IMR-90 (cell line): ENCODE measurements around the gene DDIAS. TPM values are rescaled to one million over a fixed set of nuclear protein-coding genes. Genes with fewer than 3 reads are reported as not detected.
"Not testable (repeated sequence)": the region's sequence is repeated elsewhere in the genome, so short reads cannot be mapped to it uniquely, and the experiment has no call there.

Experiments
- ATAC-seq: fragments of 200-7000 bp; cut with Tn5 transposase; 2 replicates; pipeline ENCODE4 v1.9.1; 2020; ENCODE audit warnings: low read depth, mild to moderate bottlenecking, moderate library complexity
- BruUV-seq: library from RNA; stranded (reverse); fragments of 400-500 nt; replicated peaks from 2 replicates; lab custom pipeline; 2021; lab: Mats Ljungman, UMichigan
- CTCF ChIA-PET: fragments of 300-600 bp; formaldehyde crosslinking; extraction: SDS; loops from one replicate; lab custom pipeline; 2021; ENCODE audit warnings: antibody characterized with exemption; lab: Yijun Ruan, JAX
- POLR2A ChIA-PET: fragments of 300-600 bp; sonication (Branson Sonifier 250); formaldehyde crosslinking; loops from one replicate; lab custom pipeline; 2022; ENCODE audit warnings: antibody characterized with exemption; ENCODE audit not compliant: unreplicated experiment; lab: Charles Lee
- DNase-seq: peaks from one replicate; pipeline ENCODE4 v3.0.0; 2013
- H2AFZ ChIP-seq: replicated peaks from 2 replicates; pipeline ENCODE3; 2013; ENCODE audit warnings: low read length, mild to moderate bottlenecking; ENCODE audit not compliant: poor library complexity
- H2AK5ac ChIP-seq: 2 replicates; pipeline ENCODE4 v1.6.1; 2013; ENCODE audit warnings: low read depth, low read length, inconsistent platforms
- H2AK9ac ChIP-seq: replicated peaks from 2 replicates; pipeline ENCODE3; 2013; ENCODE audit warnings: mild to moderate bottlenecking, low read depth, low read length, moderate library complexity; ENCODE audit not compliant: poor library complexity
- H2BK120ac ChIP-seq: 2 replicates; pipeline ENCODE4 v1.6.1; 2013; ENCODE audit warnings: low read depth, low read length, inconsistent platforms
- H2BK15ac ChIP-seq: 3 replicates; pipeline ENCODE4 v1.6.1; 2013; ENCODE audit warnings: low read depth, low read length, inconsistent platforms
- H2BK20ac ChIP-seq: 2 replicates; pipeline ENCODE4 v1.6.1; 2013; ENCODE audit warnings: low read depth, mild to moderate bottlenecking, inconsistent platforms, low read length, moderate library complexity
- H2BK5ac ChIP-seq: 2 replicates; pipeline ENCODE4 v1.6.1; 2013; ENCODE audit warnings: mild to moderate bottlenecking, low read depth, low read length, inconsistent platforms; ENCODE audit not compliant: poor library complexity, severe bottlenecking
- H3K14ac ChIP-seq: replicated peaks from 2 replicates; pipeline ENCODE4 v1.6.1; 2013; ENCODE audit warnings: low read depth, low read length, inconsistent platforms
- H3K18ac ChIP-seq: 2 replicates; pipeline ENCODE4 v1.6.1; 2013; ENCODE audit warnings: low read depth, low read length, control low read depth
- H3K23ac ChIP-seq: 2 replicates; pipeline ENCODE4 v1.6.1; 2013; ENCODE audit warnings: low read depth, low read length, inconsistent platforms
- H3K27ac ChIP-seq: 2 replicates; pipeline ENCODE4 v1.5.1; 2013; ENCODE audit warnings: mild to moderate bottlenecking, control low read depth, low read length; ENCODE audit not compliant: insufficient read depth
- H3K27me3 ChIP-seq: 2 replicates; pipeline ENCODE4 v1.6.1; 2013; ENCODE audit warnings: low read length; ENCODE audit not compliant: control insufficient read depth, insufficient read depth
- H3K36me3 ChIP-seq: 2 replicates; pipeline ENCODE4 v1.6.1; 2013; ENCODE audit warnings: low read length, mixed read lengths; ENCODE audit not compliant: control insufficient read depth, insufficient read depth
- H3K4ac ChIP-seq: 2 replicates; pipeline ENCODE4 v1.6.1; 2013; ENCODE audit warnings: low read depth, low read length, inconsistent platforms
- H3K4me1 ChIP-seq: 2 replicates; pipeline ENCODE4 v1.6.1; 2013; ENCODE audit warnings: low read length, mixed read lengths; ENCODE audit not compliant: control insufficient read depth, insufficient read depth
- H3K4me2 ChIP-seq: 2 replicates; pipeline ENCODE4 v1.6.1; 2013; ENCODE audit warnings: low read depth, mild to moderate bottlenecking, control low read depth, low read length, moderate library complexity
- H3K4me3 ChIP-seq: 2 replicates; pipeline ENCODE4 v1.5.1; 2013; ENCODE audit warnings: low read depth, mild to moderate bottlenecking, control low read depth, low read length, moderate library complexity; ENCODE audit not compliant: insufficient read depth
- H3K56ac ChIP-seq: 2 replicates; pipeline ENCODE4 v1.6.1; 2013; ENCODE audit warnings: low read length, inconsistent platforms; ENCODE audit not compliant: insufficient read depth; ENCODE audit errors: extremely low read depth
- H3K79me1 ChIP-seq, 2 experiments: 2 replicates each; pipeline ENCODE4 v1.6.1; 2013; ENCODE audit warnings: low read length in 2 of 2, inconsistent platforms in 1 of 2, low read depth in 1 of 2
- H3K9ac ChIP-seq: 2 replicates; pipeline ENCODE4 v1.6.1; 2013; ENCODE audit warnings: low read depth, low read length, control low read depth
- H3K9me1 ChIP-seq: 2 replicates; pipeline ENCODE4 v1.6.1; 2013; ENCODE audit warnings: low read length, inconsistent platforms; ENCODE audit not compliant: insufficient read depth
- H3K9me3 ChIP-seq: 2 replicates; pipeline ENCODE4 v1.6.1; 2013; ENCODE audit warnings: low read length; ENCODE audit not compliant: control insufficient read depth, insufficient read depth
- H4K20me1 ChIP-seq: 2 replicates; pipeline ENCODE4 v1.6.1; 2013; ENCODE audit warnings: low read length, inconsistent platforms; ENCODE audit not compliant: insufficient read depth
- H4K5ac ChIP-seq: 2 replicates; pipeline ENCODE4 v1.6.1; 2013; ENCODE audit warnings: mild to moderate bottlenecking, low read depth, low read length, control low read depth
- H4K8ac ChIP-seq, 2 experiments: 2 replicates each; pipeline ENCODE4 v1.6.1; 2013; ENCODE audit warnings: low read depth in 2 of 2, low read length in 2 of 2, control low read depth in 1 of 2, inconsistent platforms in 1 of 2
- H4K91ac ChIP-seq: 2 replicates; pipeline ENCODE4 v1.6.1; 2013; ENCODE audit warnings: low read depth, low read length, inconsistent platforms; ENCODE audit not compliant: insufficient read depth
- WGBS, 2 experiments: methylation state at CpG; one replicate each; pipeline versions ENCODE4 v1.1.5 to v1.1.7; 2013; ENCODE audit warnings: missing lambda C conversion rate in 2 of 2; ENCODE audit not compliant: insufficient read length in 1 of 2; ENCODE audit errors: extremely low coverage in 2 of 2; 5-methylcytosine and 5-hydroxymethylcytosine counted together
- dilution Hi-C: fragments of 300-500 bp; cut with HindIII; formaldehyde crosslinking; loops from one replicate; pipeline ENCODE4 v1.14.3; 2018; ENCODE audit warnings: low sequenced_read_pairs; ENCODE audit not compliant: unreplicated experiment
- in situ Hi-C: fragments of 300-500 bp; cut with MboI; formaldehyde crosslinking; loops from 3 replicates; pipeline ENCODE4 v1.14.3; 2019; ENCODE audit warnings: low sequenced_read_pairs, inconsistent platforms, mixed read lengths
- intact Hi-C: fragments of 100-400 bp; cut with micrococcal nuclease; formaldehyde crosslinking; loops from 2 replicates; pipeline ENCODE4 v1.10.0; 2022
- polyA plus RNA-seq, 3 experiments: library from polyadenylated mRNA; depleted of rRNA; stranded (reverse); fragments of >200 nt; gene quantifications; 2 replicates each; pipeline ENCODE4 v1.2.3, GENCODE V29; 2012; ENCODE audit warnings: low replicate concordance in 1 of 3
- total RNA-seq: library from RNA; depleted of rRNA; stranded (reverse); fragments of >200 nt; gene quantifications from 2 replicates; pipeline ENCODE4 v1.2.3, GENCODE V29; 2012

The DDIAS gene
- total and polyA plus RNA-seq, 2 of the 4 experiments (the other 2 are of a cell fraction), result 4.3 to 15.8 TPM

- H4K91ac ChIP-seq, CTCF ChIA-PET, H3K56ac ChIP-seq, H3K14ac ChIP-seq, H3K36me3 ChIP-seq, intact Hi-C loops, H3K4me1 ChIP-seq, H3K23ac ChIP-seq, BruUV-seq, H2AK5ac ChIP-seq, DNase-seq, H3K9me3 ChIP-seq, H2BK120ac ChIP-seq, H3K18ac ChIP-seq, ATAC-seq, H2BK15ac ChIP-seq, H2BK20ac ChIP-seq, H3K4ac ChIP-seq, H3K4me2 ChIP-seq, H3K79me1 ChIP-seq, H2AFZ ChIP-seq, H3K9me1 ChIP-seq, H3K27ac ChIP-seq, H4K20me1 ChIP-seq, H3K27me3 ChIP-seq, H2AK9ac ChIP-seq, dilution Hi-C loops, H3K4me3 ChIP-seq, H3K9ac ChIP-seq, H2BK5ac ChIP-seq: not testable (repeated sequence)
- in situ Hi-C loops, result loop anchor here (25.0 kb wide), 1 partner anchor 890 kb away; no protein-coding TSS in a partner anchor
- H4K5ac ChIP-seq, result 0 out of 2 replicates have a peak overlapping the region, but pooled peaks have one; percentile 36
- 0 out of 4 replicates have a peak overlapping the region, but pooled peaks of 1 of the 2 experiments have one; percentile 21 for H4K8ac ChIP-seq
- POLR2A ChIA-PET, result interaction anchor here (0.7 kb wide), 1 partner anchor 23 kb away, joined by 3 read pairs; no protein-coding TSS in a partner anchor
- no CpG with 5 or more reads among the region's 8 CpGs for WGBS, 2 experiments
Observed at GRCh38 chr11:82922396-82923173, 21.0 kb downstream of the DDIAS start.
